GM18951 (cell line): ENCODE measurements around the gene CKS1B.
A peak's percentile ranks its signal among the peaks of the same experiment; 100 is the strongest.

Experiments
- POLR2A ChIP-seq: IDR thresholded peaks from 4 replicates; pipeline ENCODE4 v1.6.1; 2011; ENCODE audit warnings: mild to moderate bottlenecking; ENCODE audit not compliant: insufficient read length, insufficient read depth; ENCODE audit errors: extremely low read depth
- in situ Hi-C: fragments of 300-500 bp; cut with MboI; formaldehyde crosslinking; loops from one replicate; pipeline ENCODE4 v1.12.0; 2022; ENCODE audit warnings: low sequenced_read_pairs, mixed read lengths, inconsistent platforms; ENCODE audit not compliant: unreplicated experiment

CKS1B gene

DNA sequence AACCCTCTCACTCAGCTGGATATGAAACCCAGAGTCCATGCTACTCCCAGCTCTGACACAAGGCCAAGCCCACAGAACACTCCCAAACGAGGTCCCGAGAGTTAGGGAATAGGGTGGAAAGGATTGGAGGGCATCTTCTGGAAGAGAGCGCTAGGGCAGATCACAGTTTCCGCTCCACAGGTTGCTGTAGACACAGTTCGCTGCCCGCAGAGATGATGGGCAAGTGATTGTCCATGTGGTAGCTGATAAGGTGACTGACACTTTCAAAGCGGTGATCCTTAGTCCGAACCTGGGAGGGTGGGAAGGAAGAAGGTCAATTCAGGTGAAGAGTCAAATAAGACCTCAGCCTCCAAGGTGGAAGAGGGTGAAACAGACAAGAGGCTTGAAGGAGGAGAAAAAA lies 10.8 kb upstream of the CKS1B start:
- TF ChIP-seq POLR2A, result no peak
- in situ Hi-C loops, result no loop called here

DNA sequence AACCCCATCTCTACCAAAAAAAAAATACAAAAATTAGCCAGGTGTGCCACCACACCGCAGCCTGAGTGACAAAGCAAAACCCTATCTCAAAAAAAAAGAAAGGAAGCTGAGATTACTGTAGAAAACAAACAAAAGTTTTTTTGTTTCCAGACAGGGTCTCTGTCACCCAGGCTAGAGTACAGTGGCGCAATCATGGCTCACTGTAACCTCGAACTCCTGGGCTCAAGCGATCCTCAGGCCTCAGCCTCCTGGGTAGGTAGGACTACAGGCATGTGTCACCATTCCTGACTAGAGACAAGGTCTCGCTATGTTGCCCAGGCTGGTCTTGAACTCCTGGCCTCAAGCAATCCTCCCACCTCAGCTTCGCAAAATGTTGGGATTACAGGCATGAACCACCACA lies 10.1 kb upstream of the CKS1B start:
- in situ Hi-C loops, result no loop called here
- TF ChIP-seq POLR2A, result no peak

DNA sequence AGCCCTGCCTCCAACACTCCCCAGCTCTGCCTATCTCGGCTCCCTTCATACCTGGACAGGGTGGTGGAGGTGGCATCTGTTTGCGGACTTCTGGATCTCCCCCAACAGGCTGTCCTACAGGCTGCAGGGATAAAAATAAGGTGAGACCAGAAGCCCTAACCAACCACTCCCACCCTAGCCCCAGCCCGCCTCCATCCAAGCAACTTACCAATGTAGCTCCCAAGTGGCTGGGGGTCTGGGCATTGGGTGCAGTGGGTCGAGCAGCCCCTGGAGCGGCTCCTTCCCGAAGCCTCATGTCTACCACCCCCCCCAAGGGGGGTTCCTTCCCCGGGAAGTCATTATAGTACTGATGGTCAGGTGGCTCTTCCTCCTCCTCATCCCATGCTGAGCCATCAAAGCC lies 8.4 kb upstream of the CKS1B start:
- no peak for TF ChIP-seq POLR2A
- in situ Hi-C loops, result no loop called here

DNA sequence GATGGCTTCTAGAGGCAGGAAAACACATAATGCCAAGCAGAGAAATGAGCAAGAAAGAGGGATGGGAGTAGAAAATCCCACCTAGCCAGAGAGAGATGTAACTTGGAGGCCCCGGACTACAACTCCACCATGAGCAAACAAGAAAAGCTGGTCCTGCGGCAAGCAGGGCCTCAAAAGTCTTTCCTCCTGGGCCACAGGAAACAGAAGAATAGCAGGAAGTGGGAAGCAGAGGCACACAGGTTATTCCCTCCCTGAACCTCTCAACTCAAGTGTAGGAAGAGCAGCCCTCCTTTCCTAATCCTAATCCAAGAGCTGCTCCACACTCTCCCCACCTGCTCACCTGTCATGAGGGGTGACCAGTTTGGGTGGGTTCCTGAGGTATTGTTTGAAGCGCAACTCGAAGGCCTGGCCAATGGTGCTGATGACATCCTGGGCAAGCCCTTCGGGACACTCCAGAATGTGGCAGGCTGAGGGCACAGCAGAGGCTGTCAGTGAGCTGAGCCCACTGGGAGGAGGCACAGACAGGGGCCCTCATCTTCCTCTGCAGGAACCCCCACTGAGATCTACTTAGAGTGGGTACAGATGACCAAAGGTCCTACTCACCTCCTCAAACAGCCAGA lies 7.0 kb upstream of the CKS1B start:
- no peak for TF ChIP-seq POLR2A
- in situ Hi-C loops, result no loop called here

DNA sequence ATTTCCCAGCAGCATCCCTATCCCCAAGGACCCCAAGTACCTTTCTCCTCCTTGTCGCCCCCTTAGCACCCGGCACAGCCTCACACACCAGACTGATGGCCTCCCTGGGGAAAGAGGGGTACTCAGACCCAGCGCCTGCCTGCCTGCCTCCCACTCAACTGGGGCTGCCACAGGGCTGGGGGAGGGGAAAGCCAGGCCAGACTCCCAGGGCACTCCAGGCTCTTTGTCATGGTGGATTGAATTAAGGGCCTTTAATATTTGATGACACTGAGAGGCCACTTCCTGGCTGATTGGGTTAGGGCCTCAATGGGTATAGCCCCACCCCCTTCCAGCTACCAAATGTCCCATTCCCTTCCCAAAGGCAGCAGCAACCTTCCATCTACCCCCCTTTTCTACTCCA lies 5.8 kb upstream of the CKS1B start:
- no peak for TF ChIP-seq POLR2A
- in situ Hi-C loops, result no loop called here

DNA sequence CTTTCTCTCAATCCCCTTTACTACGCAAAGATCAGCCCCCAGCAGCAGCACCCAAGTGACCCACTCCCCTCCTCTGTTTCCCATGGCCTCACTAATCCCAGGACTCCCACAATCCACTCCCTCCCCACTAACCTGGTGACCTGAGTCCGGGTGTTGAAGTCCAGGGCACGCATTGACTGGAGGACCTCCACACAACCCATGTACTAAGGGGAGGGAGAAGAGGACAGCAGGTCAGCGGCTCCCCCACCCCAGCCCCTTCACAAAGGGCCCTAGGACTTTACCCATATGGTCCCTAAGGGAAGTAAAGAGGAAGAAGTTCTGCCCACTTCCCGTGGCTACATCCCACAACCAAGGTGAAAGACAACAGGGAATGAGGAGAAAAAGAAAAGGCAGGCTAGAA lies 5.2 kb upstream of the CKS1B start:
- in situ Hi-C loops, result no loop called here
- no peak for TF ChIP-seq POLR2A

DNA sequence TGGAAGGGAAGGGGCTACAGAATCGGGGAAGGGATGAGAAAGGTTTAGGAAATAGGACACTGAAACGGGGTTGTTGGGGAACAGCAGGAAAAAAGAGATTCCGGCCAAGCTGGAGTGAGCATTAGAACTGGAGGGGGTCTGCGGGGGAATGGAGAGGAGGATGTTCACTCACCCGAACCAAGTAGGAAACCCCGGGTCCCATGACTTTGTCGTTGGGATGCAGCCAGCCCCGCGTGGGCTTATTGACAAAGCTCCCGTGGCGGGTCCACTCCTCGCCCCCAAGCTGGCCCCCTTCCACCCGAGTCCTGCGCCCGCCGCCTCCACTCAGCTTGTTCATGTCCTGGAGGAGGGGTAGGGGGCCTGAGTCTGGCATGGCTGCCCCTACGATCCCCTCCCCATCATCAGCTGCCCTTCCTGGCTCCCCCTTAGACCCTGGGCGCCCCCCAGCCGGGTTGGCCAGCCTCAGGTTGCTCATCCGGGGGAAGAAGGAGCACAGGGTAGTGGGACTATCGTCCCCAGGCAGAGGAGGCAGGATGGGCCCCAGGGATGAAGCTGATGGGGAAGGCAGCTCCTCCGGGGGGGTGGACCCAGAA lies 4.5 kb upstream of the CKS1B start:
- no peak for TF ChIP-seq POLR2A
- in situ Hi-C loops, result no loop called here

DNA sequence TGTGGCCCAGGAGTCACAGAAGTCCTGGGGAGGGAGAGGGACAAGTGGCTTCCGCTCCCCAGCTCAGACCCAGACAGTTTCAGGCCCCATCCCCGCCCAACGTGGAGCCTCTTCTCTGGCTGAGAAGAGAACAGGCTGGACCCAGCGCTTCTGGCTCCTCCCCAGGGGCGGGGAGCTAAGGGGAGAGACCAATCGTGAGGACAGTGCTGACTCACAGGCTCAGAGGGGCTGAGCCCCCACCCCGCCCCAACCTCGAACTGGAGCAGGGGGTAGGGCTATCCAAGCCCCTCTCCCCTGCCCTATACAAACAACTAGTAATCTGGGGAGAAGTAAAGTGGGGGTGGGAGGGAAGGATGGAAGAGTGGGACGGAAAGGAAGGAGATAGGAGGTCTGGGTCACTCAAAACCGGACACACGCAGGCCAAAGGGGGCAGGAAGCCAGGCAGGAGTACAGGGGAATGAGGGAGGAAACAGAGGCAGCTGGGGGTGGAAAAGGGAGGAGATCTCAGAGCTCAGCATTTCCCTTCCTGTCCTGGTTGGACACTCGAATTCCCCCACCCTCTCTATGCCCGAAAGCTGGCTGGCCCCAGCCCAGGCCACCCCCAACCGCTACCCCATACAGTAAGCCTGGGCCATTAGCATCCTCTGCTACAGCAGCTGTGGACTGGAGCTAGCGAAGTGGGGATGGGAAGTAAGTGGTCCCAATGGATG lies 3.7 kb upstream of the CKS1B start, which contains the start of gene SHC1:
TSS of gene SHC1 (minus strand) at position 117 of the 710 bp plus-strand sequence. CDS start 221 bp downstream, outside the sequence.
- in situ Hi-C loops, result no loop called here
- TF ChIP-seq POLR2A, result peak; percentile 34

DNA sequence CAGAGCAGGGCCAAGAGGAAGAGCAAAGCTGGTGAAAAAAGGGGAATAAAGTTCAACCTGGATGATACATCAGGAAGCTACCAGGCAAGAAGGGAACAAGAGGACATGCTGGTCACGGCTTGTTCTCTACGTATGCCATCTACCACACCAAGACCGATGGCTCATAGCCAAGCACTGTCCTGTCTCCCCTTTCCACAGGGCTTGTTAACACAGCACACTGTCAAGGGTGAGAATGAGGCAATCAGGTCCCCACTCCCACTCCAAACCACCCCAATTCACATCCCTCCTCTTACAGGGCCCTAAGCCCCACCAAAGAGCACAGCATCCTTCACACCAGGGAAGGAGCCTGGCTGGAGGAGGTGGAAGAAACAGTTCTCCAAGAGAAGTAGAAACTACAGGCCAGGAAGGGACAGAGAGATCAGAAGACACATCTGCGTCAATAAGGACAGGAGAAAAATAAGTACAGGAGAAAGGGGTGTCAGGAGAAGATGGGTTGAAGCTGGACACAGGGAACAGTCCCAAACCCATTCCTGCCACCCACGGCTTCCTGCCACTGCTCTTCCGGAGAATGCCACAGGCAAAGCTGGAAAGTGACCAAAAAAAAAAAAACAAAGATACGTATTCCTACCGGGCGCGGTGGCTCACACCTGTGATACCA lies 3.0 kb upstream of the CKS1B start:
- in situ Hi-C loops, result no loop called here
- TF ChIP-seq POLR2A, result no peak

DNA sequence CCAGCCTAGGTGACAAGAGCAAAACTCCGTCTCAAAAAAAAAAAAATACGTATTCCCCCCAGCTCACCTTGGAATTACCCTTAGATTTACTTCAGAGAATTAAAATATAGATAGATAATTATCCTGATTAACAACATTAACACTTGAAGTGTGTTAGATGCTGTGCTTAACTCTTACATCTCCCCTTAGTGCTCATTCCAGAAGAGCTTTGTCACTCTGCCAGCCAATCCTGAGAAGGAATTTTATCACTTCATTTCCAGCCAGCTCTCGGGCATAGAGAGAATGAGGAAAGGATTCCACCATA lies 2.3 kb upstream of the CKS1B start:
- in situ Hi-C loops, result no loop called here
- no peak for TF ChIP-seq POLR2A

DNA sequence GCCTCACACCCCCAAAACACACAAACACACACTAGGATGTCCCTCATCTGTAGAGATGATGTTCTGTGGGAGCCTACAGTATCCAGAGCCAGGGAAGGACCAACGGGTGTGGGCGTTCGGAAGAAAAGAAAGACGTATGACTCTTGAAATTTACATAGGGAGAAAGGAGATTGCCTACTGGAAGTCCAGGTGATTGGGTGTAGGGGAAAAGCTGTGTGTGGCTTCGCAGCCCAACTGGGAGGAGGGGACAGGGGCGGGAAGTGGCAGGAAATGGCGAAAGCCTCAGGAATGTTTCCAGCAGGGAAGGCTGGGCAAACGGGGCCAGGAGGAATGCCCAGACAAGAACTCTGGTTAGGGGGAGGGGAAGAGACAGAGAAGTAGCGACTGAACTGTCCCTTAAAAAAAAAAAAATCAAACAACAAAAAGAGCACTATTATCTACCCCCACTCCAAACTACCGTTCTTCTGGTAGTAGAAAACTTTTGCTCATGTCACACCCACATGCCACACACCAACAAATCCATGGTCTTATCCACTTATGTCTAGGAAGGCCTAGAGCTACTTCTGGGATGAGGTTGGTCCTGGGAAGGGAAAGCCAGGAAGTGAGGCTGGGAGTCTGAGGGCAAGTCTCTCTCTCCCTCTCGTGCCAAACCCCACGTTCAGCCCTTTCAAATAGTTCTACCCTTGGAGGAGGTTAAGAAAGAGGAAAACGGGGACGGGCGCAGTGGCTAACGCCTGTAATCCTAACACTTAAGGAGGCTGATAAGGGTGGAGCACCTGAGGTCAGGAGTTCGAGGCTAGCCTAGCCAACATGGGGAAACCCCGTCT lies 1.8 kb upstream of the CKS1B start:
- TF ChIP-seq POLR2A, result no peak
- in situ Hi-C loops, result no loop called here

DNA sequence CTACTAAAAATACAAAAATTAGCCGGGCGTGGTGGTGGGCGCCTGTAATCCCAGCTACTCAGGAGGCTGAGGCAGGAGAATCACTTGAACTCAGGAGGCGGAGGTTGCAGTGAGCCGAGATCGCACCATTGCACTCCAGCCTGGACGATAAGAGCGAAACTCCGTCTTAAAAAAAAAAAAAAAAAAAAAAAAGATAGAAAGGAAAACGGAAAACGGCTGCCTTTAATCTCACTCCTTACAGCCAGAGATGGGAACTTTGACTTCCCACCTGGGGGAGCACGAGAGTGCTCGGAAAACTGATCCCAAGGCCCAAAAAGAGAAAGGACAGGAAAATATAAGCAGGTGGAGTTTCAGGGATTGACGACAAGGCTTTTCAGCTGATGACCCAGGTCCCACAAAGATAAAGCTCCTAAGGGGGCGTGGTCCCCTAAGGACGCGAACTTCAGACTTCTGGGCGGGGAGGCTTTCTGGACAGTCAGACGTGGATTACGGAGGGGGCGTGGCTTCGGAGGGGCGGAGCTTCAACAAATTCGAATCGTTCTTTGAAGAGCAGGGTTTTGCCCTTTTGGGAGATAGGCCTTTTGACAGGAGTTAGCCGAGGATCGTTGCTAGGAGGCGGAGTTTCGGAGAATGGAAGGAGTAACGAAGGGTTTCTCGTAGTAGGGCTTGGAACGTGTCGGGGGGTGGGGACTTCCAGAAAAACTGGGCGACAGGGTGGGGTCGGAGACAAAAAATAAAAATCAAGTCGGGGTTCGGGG lies 958 bp upstream of the CKS1B start:
- in situ Hi-C loops, result no loop called here
- TF ChIP-seq POLR2A, result no peak
